ENCODE measurements around the gene TADA1.

The TADA1 gene

GRCh38 chr1:166875734-166876539 lies at the start of gene TADA1:
TSS of gene TADA1 (minus strand) at chr1:166876264. CDS start at chr1:166876233, 31 bp downstream.
- peak within 1 kb of the TSS; percentile 92 for H3K27ac ChIP-seq
- peak; percentile 41 for TF ChIP-seq CTCF (conservative IDR thresholded peaks at IDR 0.05)

GRCh38 chr1:166924823-166925541 lies 48.9 kb upstream of the TADA1 start:
- TF ChIP-seq CTCF (conservative IDR thresholded peaks at IDR 0.05): no peak
- H3K27ac ChIP-seq: no peak overlapping the region

GRCh38 chr1:166920561-166921475 lies 44.8 kb upstream of the TADA1 start:
- no peak overlapping the region for H3K27ac ChIP-seq

GRCh38 chr1:166918956-166919316 lies 42.9 kb upstream of the TADA1 start:
- H3K27ac ChIP-seq: no peak overlapping the region
- no peak for TF ChIP-seq CTCF (conservative IDR thresholded peaks at IDR 0.05)

More at GRCh38 chr1:166920561-166921475, 44.8 kb upstream of the TADA1 start:
- TF ChIP-seq CTCF (conservative IDR thresholded peaks at IDR 0.05): no peak

- TF ChIP-seq CTCF (conservative IDR thresholded peaks at IDR 0.05): no peak
- no peak overlapping the region for H3K27ac ChIP-seq
Measured at GRCh38 chr1:166918088-166918955, 42.3 kb upstream of the TADA1 start.

GRCh38 chr1:166915941-166916340 lies 39.9 kb upstream of the TADA1 start:
- no peak for TF ChIP-seq CTCF (conservative IDR thresholded peaks at IDR 0.05)
- H3K27ac ChIP-seq: no peak overlapping the region

Measured in VCaP (cell line).